ENCODE data around the gene IL36RN. TPM values are rescaled to one million over a fixed set of nuclear protein-coding genes. Genes with fewer than 3 reads are reported as not detected.

The IL36RN gene
- total and polyA plus RNA-seq, 2 of the 13 experiments (the other 11 are each of a cell fraction or from before 2014, with no cell fraction given), result not detected

DNA sequence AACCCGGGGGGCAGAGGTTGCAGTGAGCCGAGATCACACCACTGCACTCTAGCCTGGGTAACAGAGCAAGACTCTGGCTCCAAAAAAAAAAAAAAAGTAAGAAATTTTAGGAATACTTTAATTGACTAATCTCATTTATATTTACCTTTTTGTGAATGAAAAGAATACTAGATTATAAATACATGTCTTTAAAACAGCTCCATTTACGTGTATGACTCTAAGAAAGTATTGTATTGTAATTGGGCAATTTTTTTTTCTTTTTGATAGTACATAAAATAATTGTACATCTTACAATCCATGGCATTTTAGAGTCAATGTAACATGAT lies 45.7 kb upstream of the IL36RN start:
- no peak for FAIRE-seq

DNA sequence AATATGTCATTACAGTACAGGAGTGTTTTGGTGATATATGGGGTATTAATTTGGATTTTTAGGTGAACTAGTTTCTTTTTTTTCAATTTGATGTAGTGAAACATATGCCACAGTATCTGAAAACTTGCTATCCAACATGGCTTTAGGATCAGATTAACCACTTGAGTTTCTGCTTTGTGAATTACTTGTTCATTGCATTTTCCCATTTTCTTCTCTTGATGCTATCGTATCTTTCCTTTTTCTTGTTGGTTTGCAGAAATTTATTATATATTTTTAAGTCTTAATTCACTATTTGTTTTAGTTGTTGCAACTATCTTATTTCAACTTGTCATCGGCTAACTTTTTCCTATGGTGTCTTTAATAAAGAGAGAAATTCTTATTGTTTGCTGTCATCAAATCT lies 44.9 kb upstream of the IL36RN start:
- Histone ChIP-seq H3K9ac (ENCODE audit: insufficient read depth, low read depth, low read length) (no peak overlapping the region), H3K4me1 (ENCODE audit: insufficient read depth, low read length) (no peaks in the 10 kb centered on the region), H3K9me3 (ENCODE audit: low read length) (no peaks in the 10 kb centered on the region), H3K27me3 (ENCODE audit: control insufficient read depth in 1 of 2, insufficient read depth in 2 of 2, low read length in 2 of 2) (no peaks in the 10 kb centered on the region), H3K4me2 (ENCODE audit: low read depth, low read length) (no peak overlapping the region), H3K4me3 (replicated peaks in 1 of 3; ENCODE audit: insufficient read depth in 1 of 3, low read depth in 2 of 3, low read length in 3 of 3) (no peak overlapping the region), H3K27ac (ENCODE audit: extremely low read length, insufficient read depth, low read length) (no peak overlapping the region), H4K20me1 (ENCODE audit: insufficient read depth, low read length) (no peaks in the 10 kb centered on the region), H3K36me3 (replicated peaks in 1 of 2; ENCODE audit: control insufficient read depth in 1 of 2, insufficient read depth in 2 of 2, low read length in 2 of 2) (no peaks in the 10 kb centered on the region), H3K79me2 (ENCODE audit: insufficient read depth, low read length) (no peaks in the 10 kb centered on the region), H2AFZ (ENCODE audit: low read length) (no peak overlapping the region)
- ChIA-PET CTCF (ENCODE audit: low intra/inter-chr PET ratio, low total read pairs) (no interaction called here), POLR2A (no interaction called here)
- no peak for ATAC-seq
- intact Hi-C loops (cut with micrococcal nuclease; ENCODE audit: unreplicated experiment), result no loop called here
- no peak for FAIRE-seq
- TF ChIP-seq MEIS2 (CRISPR knock-in tag; IDR thresholded peaks at IDR 0.05) (no peak), ZNF572 (CRISPR knock-in tag; IDR thresholded peaks at IDR 0.05) (no peak), ZNF326 (CRISPR knock-in tag; IDR thresholded peaks at IDR 0.05; ENCODE audit: borderline replicate concordance) (no peak), TBL1XR1 (IDR thresholded peaks at IDR 0.05; ENCODE audit: borderline replicate concordance, low read length, partially characterized antibody) (no peak), GZF1 (CRISPR knock-in tag; IDR thresholded peaks at IDR 0.05) (no peak), ZNF75D (CRISPR knock-in tag; IDR thresholded peaks at IDR 0.05; ENCODE audit: borderline replicate concordance) (no peak), RBM22 (optimal IDR thresholded peaks at IDR 0.05; ENCODE audit: low read length) (no peak)
- TF ChIP-seq, protein P1, sequence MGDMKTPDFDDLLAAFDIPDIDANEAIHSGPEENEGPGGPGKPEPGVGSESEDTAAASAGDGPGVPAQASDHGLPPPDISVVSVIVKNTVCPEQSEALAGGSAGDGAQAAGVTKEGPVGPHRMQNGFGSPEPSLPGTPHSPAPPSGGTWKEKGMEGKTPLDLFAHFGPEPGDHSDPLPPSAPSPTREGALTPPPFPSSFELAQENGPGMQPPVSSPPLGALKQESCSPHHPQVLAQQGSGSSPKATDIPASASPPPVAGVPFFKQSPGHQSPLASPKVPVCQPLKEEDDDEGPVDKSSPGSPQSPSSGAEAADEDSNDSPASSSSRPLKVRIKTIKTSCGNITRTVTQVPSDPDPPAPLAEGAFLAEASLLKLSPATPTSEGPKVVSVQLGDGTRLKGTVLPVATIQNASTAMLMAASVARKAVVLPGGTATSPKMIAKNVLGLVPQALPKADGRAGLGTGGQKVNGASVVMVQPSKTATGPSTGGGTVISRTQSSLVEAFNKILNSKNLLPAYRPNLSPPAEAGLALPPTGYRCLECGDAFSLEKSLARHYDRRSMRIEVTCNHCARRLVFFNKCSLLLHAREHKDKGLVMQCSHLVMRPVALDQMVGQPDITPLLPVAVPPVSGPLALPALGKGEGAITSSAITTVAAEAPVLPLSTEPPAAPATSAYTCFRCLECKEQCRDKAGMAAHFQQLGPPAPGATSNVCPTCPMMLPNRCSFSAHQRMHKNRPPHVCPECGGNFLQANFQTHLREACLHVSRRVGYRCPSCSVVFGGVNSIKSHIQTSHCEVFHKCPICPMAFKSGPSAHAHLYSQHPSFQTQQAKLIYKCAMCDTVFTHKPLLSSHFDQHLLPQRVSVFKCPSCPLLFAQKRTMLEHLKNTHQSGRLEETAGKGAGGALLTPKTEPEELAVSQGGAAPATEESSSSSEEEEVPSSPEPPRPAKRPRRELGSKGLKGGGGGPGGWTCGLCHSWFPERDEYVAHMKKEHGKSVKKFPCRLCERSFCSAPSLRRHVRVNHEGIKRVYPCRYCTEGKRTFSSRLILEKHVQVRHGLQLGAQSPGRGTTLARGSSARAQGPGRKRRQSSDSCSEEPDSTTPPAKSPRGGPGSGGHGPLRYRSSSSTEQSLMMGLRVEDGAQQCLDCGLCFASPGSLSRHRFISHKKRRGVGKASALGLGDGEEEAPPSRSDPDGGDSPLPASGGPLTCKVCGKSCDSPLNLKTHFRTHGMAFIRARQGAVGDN (CRISPR knock-in tag; IDR thresholded peaks at IDR 0.05), result no peak
- TF ChIP-seq, protein P2, sequence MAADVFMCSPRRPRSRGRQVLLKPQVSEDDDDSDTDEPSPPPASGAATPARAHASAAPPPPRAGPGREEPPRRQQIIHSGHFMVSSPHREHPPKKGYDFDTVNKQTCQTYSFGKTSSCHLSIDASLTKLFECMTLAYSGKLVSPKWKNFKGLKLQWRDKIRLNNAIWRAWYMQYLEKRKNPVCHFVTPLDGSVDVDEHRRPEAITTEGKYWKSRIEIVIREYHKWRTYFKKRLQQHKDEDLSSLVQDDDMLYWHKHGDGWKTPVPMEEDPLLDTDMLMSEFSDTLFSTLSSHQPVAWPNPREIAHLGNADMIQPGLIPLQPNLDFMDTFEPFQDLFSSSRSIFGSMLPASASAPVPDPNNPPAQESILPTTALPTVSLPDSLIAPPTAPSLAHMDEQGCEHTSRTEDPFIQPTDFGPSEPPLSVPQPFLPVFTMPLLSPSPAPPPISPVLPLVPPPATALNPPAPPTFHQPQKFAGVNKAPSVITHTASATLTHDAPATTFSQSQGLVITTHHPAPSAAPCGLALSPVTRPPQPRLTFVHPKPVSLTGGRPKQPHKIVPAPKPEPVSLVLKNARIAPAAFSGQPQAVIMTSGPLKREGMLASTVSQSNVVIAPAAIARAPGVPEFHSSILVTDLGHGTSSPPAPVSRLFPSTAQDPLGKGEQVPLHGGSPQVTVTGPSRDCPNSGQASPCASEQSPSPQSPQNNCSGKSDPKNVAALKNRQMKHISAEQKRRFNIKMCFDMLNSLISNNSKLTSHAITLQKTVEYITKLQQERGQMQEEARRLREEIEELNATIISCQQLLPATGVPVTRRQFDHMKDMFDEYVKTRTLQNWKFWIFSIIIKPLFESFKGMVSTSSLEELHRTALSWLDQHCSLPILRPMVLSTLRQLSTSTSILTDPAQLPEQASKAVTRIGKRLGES (CRISPR knock-in tag; IDR thresholded peaks at IDR 0.05; ENCODE audit: borderline replicate concordance), result no peak
- BruUV-seq (replicated peaks), result no TSS peak
- 41% methylated on average over 2 of the region's 2 CpGs for WGBS (ENCODE audit: low lambda C conversion rate)
- in situ Hi-C loops (cut with HindIII; ENCODE audit: extremely low pct_ligation_motif_present, low pct_unique_long_range_greater_than_20kb), result no loop called here
- DNase-seq (ENCODE audit: low spot score), result no peak

More for the DNA sequence above, 45.7 kb upstream of the IL36RN start:
- no peak overlapping the region for H3K4me2 ChIP-seq (ENCODE audit: low read depth, low read length)
- intact Hi-C loops (cut with micrococcal nuclease; ENCODE audit: unreplicated experiment) (no loop called here), in situ Hi-C loops (cut with HindIII; ENCODE audit: extremely low pct_ligation_motif_present, low pct_unique_long_range_greater_than_20kb) (no loop called here)
- H3K27ac ChIP-seq (ENCODE audit: extremely low read length, insufficient read depth, low read length), result no peak overlapping the region
- no peak overlapping the region for H2AFZ ChIP-seq (ENCODE audit: low read length)
- no peak overlapping the region for H3K9ac ChIP-seq (ENCODE audit: insufficient read depth, low read depth, low read length)
- H3K79me2 ChIP-seq (ENCODE audit: insufficient read depth, low read length), result no peaks in the 10 kb centered on the region
- ChIA-PET POLR2A (no interaction called here), CTCF (ENCODE audit: low intra/inter-chr PET ratio, low total read pairs) (no interaction called here)
- ATAC-seq (no peak), DNase-seq (ENCODE audit: low spot score) (no peak)
- under 1% methylated on average over 3 of the region's 3 CpGs for WGBS (ENCODE audit: low lambda C conversion rate)
- no peaks in the 10 kb centered on the region for H3K27me3 ChIP-seq (ENCODE audit: control insufficient read depth in 1 of 2, insufficient read depth in 2 of 2, low read length in 2 of 2)
- H3K9me3 ChIP-seq (ENCODE audit: low read length), result no peaks in the 10 kb centered on the region
- TF ChIP-seq ZNF674 (CRISPR knock-in tag; IDR thresholded peaks at IDR 0.05; ENCODE audit: low read depth), result no peak
- no peak for TF ChIP-seq CEBPB (IDR thresholded peaks at IDR 0.05; ENCODE audit: borderline replicate concordance, low read depth, low read length)
- TF ChIP-seq NCOA1 (CRISPR knock-in tag; IDR thresholded peaks at IDR 0.05), result no peak
- no peak for TF ChIP-seq TAF15 (IDR thresholded peaks at IDR 0.05; ENCODE audit: low read depth, low read length, poor library complexity, severe bottlenecking)
- BruUV-seq (replicated peaks), result no TSS peak
- H3K4me3 ChIP-seq (replicated peaks in 1 of 3; ENCODE audit: insufficient read depth in 1 of 3, low read depth in 2 of 3, low read length in 3 of 3), result no peak overlapping the region
- no peaks in the 10 kb centered on the region for H3K4me1 ChIP-seq (ENCODE audit: insufficient read depth, low read length)
- H4K20me1 ChIP-seq (ENCODE audit: insufficient read depth, low read length), result no peaks in the 10 kb centered on the region
- H3K36me3 ChIP-seq (replicated peaks in 1 of 2; ENCODE audit: control insufficient read depth in 1 of 2, insufficient read depth in 2 of 2, low read length in 2 of 2), result no peaks in the 10 kb centered on the region

All from HepG2 (cell line).